ENCODE results near the gene SDHC.
"Not testable (repeated sequence)": the region's sequence is repeated elsewhere in the genome, so short reads cannot be mapped to it uniquely, and the experiment has no call there.

The SDHC gene

GRCh38 chr1:161389691-161390558 lies 75.7 kb downstream of the SDHC start:
- peak; percentile 97 for DNase-seq
- Histone ChIP-seq H2BK15ac (replicated peaks; ENCODE audit: low read depth) (no peak overlapping the region), H3K23ac (ENCODE audit: low read length) (peak overlapping the region; percentile 48), H2BK5ac (ENCODE audit: low read length) (peak overlapping the region; percentile 82), H3K27ac (ENCODE audit: low read depth, low read length) (no peak overlapping the region), H3K27me3 (ENCODE audit: insufficient read depth, low read length, poor library complexity) (no peaks in the 10 kb centered on the region), H4K5ac (ENCODE audit: low read length) (no peak overlapping the region), H3K56ac (ENCODE audit: low read length) (peak overlapping the region; percentile 100), H3K79me2 (ENCODE audit: control insufficient read depth, insufficient read depth, low read length) (no peaks in the 10 kb centered on the region), H2BK120ac (ENCODE audit: low read depth, low read length) (no peak overlapping the region), H3K4me2 (ENCODE audit: low read length) (peak overlapping the region; percentile 96), H3K4me1 (ENCODE audit: control insufficient read depth, low read depth, low read length) (no peaks in the 10 kb centered on the region), H4K8ac (ENCODE audit: low read depth, low read length) (no peak overlapping the region), H3K79me1 (ENCODE audit: low read length) (no peaks in the 10 kb centered on the region), H3K18ac (ENCODE audit: low read length) (no peak overlapping the region), H2AK5ac (ENCODE audit: low read length) (no peak overlapping the region), H3K9ac (ENCODE audit: low read length) (peak overlapping the region; percentile 99), H3K4ac (ENCODE audit: low read depth, low read length) (no peak overlapping the region), H3K4me3 (ENCODE audit: low read length) (peak overlapping the region; percentile 94), H3K36me3 (ENCODE audit: control insufficient read depth, insufficient read depth, low read length) (no peaks in the 10 kb centered on the region)
- no CpG with 5 or more reads among the region's 79 CpGs for WGBS (ENCODE audit: extremely low coverage, insufficient coverage, low lambda C conversion rate)

- H3K4ac ChIP-seq (ENCODE audit: low read depth, low read length) = no peak overlapping the region
- H2BK15ac ChIP-seq (replicated peaks; ENCODE audit: low read depth) = no peak overlapping the region
- H3K23ac ChIP-seq (ENCODE audit: low read length) = no peak overlapping the region
- H3K27me3 ChIP-seq (ENCODE audit: insufficient read depth, low read length, poor library complexity) = no peaks in the 10 kb centered on the region
- H2BK5ac ChIP-seq (ENCODE audit: low read length) = no peak overlapping the region
- WGBS (ENCODE audit: extremely low coverage, insufficient coverage, low lambda C conversion rate) = no CpG with 5 or more reads among the region's 13 CpGs
- H4K8ac ChIP-seq (ENCODE audit: low read depth, low read length) = no peak overlapping the region
- peak overlapping the region; percentile 91 for H3K56ac ChIP-seq (ENCODE audit: low read length)
- no peaks in the 10 kb centered on the region for H3K79me1 ChIP-seq (ENCODE audit: low read length)
- peak overlapping the region; percentile 88 for H3K9ac ChIP-seq (ENCODE audit: low read length)
- H2BK120ac ChIP-seq (ENCODE audit: low read depth, low read length) = no peak overlapping the region
- H3K4me3 ChIP-seq (ENCODE audit: low read length) = peak overlapping the region; percentile 88
- no peaks in the 10 kb centered on the region for H3K79me2 ChIP-seq (ENCODE audit: control insufficient read depth, insufficient read depth, low read length)
- H4K5ac ChIP-seq (ENCODE audit: low read length) = no peak overlapping the region
- no peaks in the 10 kb centered on the region for H3K36me3 ChIP-seq (ENCODE audit: control insufficient read depth, insufficient read depth, low read length)
- no peak overlapping the region for H3K27ac ChIP-seq (ENCODE audit: low read depth, low read length)
- H2AK5ac ChIP-seq (ENCODE audit: low read length) = no peak overlapping the region
- H3K4me2 ChIP-seq (ENCODE audit: low read length) = peak overlapping the region; percentile 96
- no peak overlapping the region for H3K18ac ChIP-seq (ENCODE audit: low read length)
- peak; percentile 36 for DNase-seq
- H3K4me1 ChIP-seq (ENCODE audit: control insufficient read depth, low read depth, low read length) = no peaks in the 10 kb centered on the region
Measured at GRCh38 chr1:161390559-161390858, 76.3 kb downstream of the SDHC start.

GRCh38 chr1:161391136-161391535 lies 77.0 kb downstream of the SDHC start:
- H4K5ac ChIP-seq (ENCODE audit: low read length); H3K79me1 ChIP-seq (ENCODE audit: low read length); H3K27ac ChIP-seq (ENCODE audit: low read depth, low read length); DNase-seq; H3K9ac ChIP-seq (ENCODE audit: low read length); H3K79me2 ChIP-seq (ENCODE audit: control insufficient read depth, insufficient read depth, low read length); H2BK15ac ChIP-seq (replicated peaks; ENCODE audit: low read depth); H2BK120ac ChIP-seq (ENCODE audit: low read depth, low read length); H2AK5ac ChIP-seq (ENCODE audit: low read length); H2BK5ac ChIP-seq (ENCODE audit: low read length); H3K56ac ChIP-seq (ENCODE audit: low read length); H4K8ac ChIP-seq (ENCODE audit: low read depth, low read length); H3K4me2 ChIP-seq (ENCODE audit: low read length); H3K36me3 ChIP-seq (ENCODE audit: control insufficient read depth, insufficient read depth, low read length); H3K27me3 ChIP-seq (ENCODE audit: insufficient read depth, low read length, poor library complexity); H3K23ac ChIP-seq (ENCODE audit: low read length); H3K4ac ChIP-seq (ENCODE audit: low read depth, low read length); H3K18ac ChIP-seq (ENCODE audit: low read length); H3K4me3 ChIP-seq (ENCODE audit: low read length); H3K4me1 ChIP-seq (ENCODE audit: control insufficient read depth, low read depth, low read length): not testable (repeated sequence)
- WGBS (ENCODE audit: extremely low coverage, insufficient coverage, low lambda C conversion rate) = no CpG with 5 or more reads among the region's 7 CpGs

DNA sequence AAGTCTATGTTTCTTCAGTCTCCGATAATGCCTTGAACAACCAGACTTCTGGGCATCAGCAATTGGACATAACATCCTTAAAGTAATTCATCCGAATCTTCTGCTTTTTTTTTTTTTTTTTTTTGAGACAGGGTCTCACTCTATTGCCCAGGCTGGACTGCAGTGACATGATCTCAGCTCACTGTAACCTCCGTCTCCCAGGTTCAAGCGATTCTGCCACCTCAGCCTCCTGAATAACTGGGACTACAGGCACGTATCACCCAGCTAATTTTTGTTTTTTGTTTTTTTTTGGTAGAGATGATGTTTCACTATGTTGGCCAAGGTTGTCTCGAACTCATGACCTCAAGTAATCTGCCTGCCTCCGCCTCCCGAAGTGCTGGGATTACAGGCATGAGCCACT lies 77.4 kb downstream of the SDHC start:
- Histone ChIP-seq H3K4me3 (ENCODE audit: low read length) (no peak overlapping the region), H2AK5ac (ENCODE audit: low read length) (no peak overlapping the region), H3K4me1 (ENCODE audit: control insufficient read depth, low read depth, low read length) (no peaks in the 10 kb centered on the region), H3K4me2 (ENCODE audit: low read length) (no peak overlapping the region), H3K27me3 (ENCODE audit: insufficient read depth, low read length, poor library complexity) (no peaks in the 10 kb centered on the region), H4K5ac (ENCODE audit: low read length) (no peak overlapping the region), H3K9ac (ENCODE audit: low read length) (no peak overlapping the region), H2BK5ac (ENCODE audit: low read length) (no peak overlapping the region), H3K36me3 (ENCODE audit: control insufficient read depth, insufficient read depth, low read length) (no peaks in the 10 kb centered on the region), H3K79me1 (ENCODE audit: low read length) (no peaks in the 10 kb centered on the region), H3K27ac (ENCODE audit: low read depth, low read length) (no peak overlapping the region), H2BK120ac (ENCODE audit: low read depth, low read length) (no peak overlapping the region), H3K23ac (ENCODE audit: low read length) (no peak overlapping the region), H3K79me2 (ENCODE audit: control insufficient read depth, insufficient read depth, low read length) (no peaks in the 10 kb centered on the region), H2BK15ac (replicated peaks; ENCODE audit: low read depth) (no peak overlapping the region), H4K8ac (ENCODE audit: low read depth, low read length) (no peak overlapping the region), H3K4ac (ENCODE audit: low read depth, low read length) (no peak overlapping the region), H3K18ac (ENCODE audit: low read length) (no peak overlapping the region), H3K56ac (ENCODE audit: low read length) (no peak overlapping the region)
- no peak for DNase-seq
- no CpG with 5 or more reads among the region's 8 CpGs for WGBS (ENCODE audit: extremely low coverage, insufficient coverage, low lambda C conversion rate)

DNA sequence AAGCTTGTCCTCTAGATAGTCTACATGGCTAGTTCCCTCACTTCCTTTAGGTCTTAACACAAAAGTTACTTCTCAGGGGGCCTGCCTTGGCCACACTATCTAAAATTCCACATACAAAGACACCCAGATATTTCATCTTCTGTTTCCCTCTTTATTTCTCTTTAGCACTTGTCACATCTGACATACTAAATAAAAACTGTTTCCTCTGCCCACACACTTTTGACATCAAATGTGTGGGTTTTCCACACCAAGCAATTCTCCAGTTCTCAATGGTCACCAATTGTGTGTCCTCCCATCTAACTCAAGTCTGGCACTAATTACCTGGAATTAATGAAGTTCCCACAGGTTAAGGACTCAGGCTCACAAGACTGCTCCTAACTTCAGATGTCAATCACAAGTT lies 79.0 kb downstream of the SDHC start:
- H2BK120ac ChIP-seq (ENCODE audit: low read depth, low read length) = no peak overlapping the region
- no peak for DNase-seq
- H3K4me1 ChIP-seq (ENCODE audit: control insufficient read depth, low read depth, low read length) = no peaks in the 10 kb centered on the region
- no peak overlapping the region for H3K56ac ChIP-seq (ENCODE audit: low read length)
- no peak overlapping the region for H2BK15ac ChIP-seq (replicated peaks; ENCODE audit: low read depth)
- H3K27me3 ChIP-seq (ENCODE audit: insufficient read depth, low read length, poor library complexity) = no peaks in the 10 kb centered on the region
- no peak overlapping the region for H3K27ac ChIP-seq (ENCODE audit: low read depth, low read length)
- no peak overlapping the region for H4K5ac ChIP-seq (ENCODE audit: low read length)
- no peak overlapping the region for H4K8ac ChIP-seq (ENCODE audit: low read depth, low read length)
- H3K23ac ChIP-seq (ENCODE audit: low read length) = no peak overlapping the region
- no peak overlapping the region for H3K4me2 ChIP-seq (ENCODE audit: low read length)
- H3K36me3 ChIP-seq (ENCODE audit: control insufficient read depth, insufficient read depth, low read length) = no peaks in the 10 kb centered on the region
- H3K4me3 ChIP-seq (ENCODE audit: low read length) = no peak overlapping the region
- H3K9ac ChIP-seq (ENCODE audit: low read length) = no peak overlapping the region
- H2BK5ac ChIP-seq (ENCODE audit: low read length) = no peak overlapping the region
- H2AK5ac ChIP-seq (ENCODE audit: low read length) = no peak overlapping the region
- no peak overlapping the region for H3K18ac ChIP-seq (ENCODE audit: low read length)
- no peak overlapping the region for H3K4ac ChIP-seq (ENCODE audit: low read depth, low read length)
- H3K79me1 ChIP-seq (ENCODE audit: low read length) = no peaks in the 10 kb centered on the region
- no peaks in the 10 kb centered on the region for H3K79me2 ChIP-seq (ENCODE audit: control insufficient read depth, insufficient read depth, low read length)

- H3K36me3 ChIP-seq (ENCODE audit: control insufficient read depth, insufficient read depth, low read length); H3K79me1 ChIP-seq (ENCODE audit: low read length); H4K5ac ChIP-seq (ENCODE audit: low read length); H2BK5ac ChIP-seq (ENCODE audit: low read length); H3K4me2 ChIP-seq (ENCODE audit: low read length); H3K4ac ChIP-seq (ENCODE audit: low read depth, low read length); H3K18ac ChIP-seq (ENCODE audit: low read length); H2BK15ac ChIP-seq (replicated peaks; ENCODE audit: low read depth); H3K4me3 ChIP-seq (ENCODE audit: low read length); H3K23ac ChIP-seq (ENCODE audit: low read length); H3K9ac ChIP-seq (ENCODE audit: low read length); H2AK5ac ChIP-seq (ENCODE audit: low read length); H3K79me2 ChIP-seq (ENCODE audit: control insufficient read depth, insufficient read depth, low read length); H3K27me3 ChIP-seq (ENCODE audit: insufficient read depth, low read length, poor library complexity); H3K4me1 ChIP-seq (ENCODE audit: control insufficient read depth, low read depth, low read length); DNase-seq; H3K56ac ChIP-seq (ENCODE audit: low read length); H2BK120ac ChIP-seq (ENCODE audit: low read depth, low read length); H4K8ac ChIP-seq (ENCODE audit: low read depth, low read length); H3K27ac ChIP-seq (ENCODE audit: low read depth, low read length): not testable (repeated sequence)
- WGBS (ENCODE audit: extremely low coverage, insufficient coverage, low lambda C conversion rate) = no CpG with 5 or more reads among the region's 8 CpGs
Measured at GRCh38 chr1:161397038-161397437, 82.9 kb downstream of the SDHC start.
